ENCODE measurements around the gene FAM177B. TPM values are rescaled to one million over a fixed set of nuclear protein-coding genes. Genes with fewer than 3 reads are reported as not detected.
A peak's percentile ranks its signal among the peaks of the same experiment; 100 is the strongest.

FAM177B gene
- under 1 TPM; 0.13 to 0.71 (median 0.36) TPM for polyA plus RNA-seq (ENCODE audit: insufficient read length in 3 of 3)
- long read RNA-seq, donor 1, result 0 reads
- long read RNA-seq, donor 2, result 0 reads
- long read RNA-seq, donor 3, result 0 reads
- long read RNA-seq, donor 4, result 0 reads
- long read RNA-seq, donor 5, result 0 reads
- long read RNA-seq, donor 6, result 0 reads
- long read RNA-seq, donor 7, result 0 reads
- long read RNA-seq, donor 8, result 0 reads
- long read RNA-seq, donor 9, result 0 reads
- long read RNA-seq, donor 10, result 0 reads
- long read RNA-seq, donor 11, result 0 reads
- long read RNA-seq, donor 12, result 0 reads
- long read RNA-seq, donor 13, result 0 reads
- long read RNA-seq, donor 14, result 0 reads
- long read RNA-seq, donor 15, partial matches to known transcripts, result 0 of 1 reads
- long read RNA-seq, donor 15, other reads (novel, unspliced or antisense), result 0 of 1 reads
- long read RNA-seq, donor 16, partial matches to known transcripts, result 6 of 6 reads
- long read RNA-seq, donor 16, other reads (novel, unspliced or antisense), result 0 of 6 reads

GRCh38 chr1:222736972-222737371 is at the start of gene FAM177B:
Gene FAM177B (plus strand): TSS chr1:222737202. CDS start chr1:222746546, 9,344 bp downstream.
- DNase-seq, result no peak

- DNase-seq, result no peak
Observed at GRCh38 chr1:222691016-222691415, 46.0 kb upstream of the FAM177B start.

GRCh38 chr1:222694927-222695326 is 42.1 kb upstream of the FAM177B start:
- DNase-seq, result no peak

GRCh38 chr1:222696741-222697140 is 40.3 kb upstream of the FAM177B start:
- no peak for DNase-seq

- no peak for DNase-seq
Observed at GRCh38 chr1:222697203-222697602, 39.8 kb upstream of the FAM177B start.

GRCh38 chr1:222697826-222698225 is 39.2 kb upstream of the FAM177B start:
- DNase-seq, result no peak

- DNase-seq, result no peak
Observed at GRCh38 chr1:222702210-222702609, 34.8 kb upstream of the FAM177B start.

- DNase-seq, result no peak
Observed at GRCh38 chr1:222704260-222704659, 32.7 kb upstream of the FAM177B start.

- no peak for DNase-seq
Observed at GRCh38 chr1:222706815-222707214, 30.2 kb upstream of the FAM177B start.

- no peak for DNase-seq
Observed at GRCh38 chr1:222709700-222710153, 27.3 kb upstream of the FAM177B start.

GRCh38 chr1:222711319-222712252 is 25.4 kb upstream of the FAM177B start:
- DNase-seq, result peak; percentile 72

- DNase-seq, result peak; percentile 92
Observed at GRCh38 chr1:222712253-222713090, 24.5 kb upstream of the FAM177B start, which contains the start of the genes AIDA and BROX. Gene AIDA (minus strand): TSS chr1:222712491. CDS start chr1:222712317, 174 bp downstream. Gene BROX (plus strand): TSS chr1:222712564. CDS start chr1:222715700, 3,136 bp downstream.

GRCh38 chr1:222713091-222713961 is 23.7 kb upstream of the FAM177B start:
- DNase-seq, result peak; percentile 96

GRCh38 chr1:222716393-222716792 is 20.6 kb upstream of the FAM177B start:
- DNase-seq, result no peak

GRCh38 chr1:222728746-222729145 is 8.3 kb upstream of the FAM177B start:
- no peak for DNase-seq

GRCh38 chr1:222730866-222731265 is 6.1 kb upstream of the FAM177B start:
- no peak for DNase-seq

GRCh38 chr1:222732216-222733159 is 4.5 kb upstream of the FAM177B start:
- DNase-seq, result no peak

GRCh38 chr1:222734740-222735139 is 2.3 kb upstream of the FAM177B start:
- no peak for DNase-seq

GRCh38 chr1:222736470-222736869 is 532 bp upstream of the FAM177B start:
- DNase-seq, result no peak
